DOHH2 (cell line): ENCODE data around the gene CGN.

Experiments
- H3F3A ChIP-seq: fragments of 200-600 bp; sonication (generic), shearing (Covaris generic); 2 replicates; pipeline ENCODE4 v1.6.0; 2016; ENCODE audit warnings: antibody characterized with exemption, mild to moderate bottlenecking; ENCODE audit not compliant: control insufficient read depth, insufficient read depth
- H3K27ac ChIP-seq: fragments of 200-600 bp; sonication (generic); 2 replicates; pipeline ENCODE4 v1.5.1; 2014; ENCODE audit warnings: low read depth, mild to moderate bottlenecking, low read length, moderate library complexity
- H3K27me3 ChIP-seq: fragments of 200-600 bp; sonication (generic); 2 replicates; pipeline ENCODE4 v1.6.1; 2014; ENCODE audit warnings: mild to moderate bottlenecking, low read length, mixed read lengths; ENCODE audit not compliant: control insufficient read depth
- H3K36me3 ChIP-seq: fragments of 200-600 bp; sonication (generic); 2 replicates; pipeline ENCODE4 v1.6.1; 2014; ENCODE audit warnings: mild to moderate bottlenecking, low read length, moderate library complexity, mixed read lengths; ENCODE audit not compliant: control insufficient read depth
- H3K4me1 ChIP-seq: fragments of 200-600 bp; sonication (generic); 2 replicates; pipeline ENCODE4 v1.6.1; 2014; ENCODE audit warnings: mild to moderate bottlenecking, low read length, mixed read lengths; ENCODE audit not compliant: control insufficient read depth
- H3K4me2 ChIP-seq: fragments of 200-600 bp; sonication (generic); 2 replicates; pipeline ENCODE4 v1.6.0; 2014; ENCODE audit warnings: mild to moderate bottlenecking, low read length, moderate library complexity
- H3K4me3 ChIP-seq: fragments of 200-600 bp; sonication (generic); 2 replicates; pipeline ENCODE4 v1.5.1; 2014; ENCODE audit warnings: mild to moderate bottlenecking, low read length, mixed read lengths
- H3K79me2 ChIP-seq: fragments of 200-600 bp; sonication (generic); 2 replicates; pipeline ENCODE4 v1.6.1; 2014; ENCODE audit warnings: mild to moderate bottlenecking, low read length, mixed read lengths; ENCODE audit not compliant: control insufficient read depth
- H3K9me2 ChIP-seq: fragments of 200-600 bp; sonication (generic); replicated peaks from 2 replicates; pipeline ENCODE4 v1.6.1; 2014; ENCODE audit warnings: mild to moderate bottlenecking, low read length, mixed read lengths; ENCODE audit not compliant: control insufficient read depth
- H3K9me3 ChIP-seq: fragments of 200-600 bp; sonication (generic); 2 replicates; pipeline ENCODE4 v1.6.1; 2014; ENCODE audit warnings: antibody characterized with exemption, low read length, mixed read lengths; ENCODE audit not compliant: control insufficient read depth, insufficient read depth
- H4K20me1 ChIP-seq: fragments of 200-600 bp; sonication (generic); 2 replicates; pipeline ENCODE4 v1.6.0; 2014; ENCODE audit warnings: low read depth, mild to moderate bottlenecking, antibody characterized with exemption, low read length, moderate library complexity; ENCODE audit not compliant: control insufficient read depth, insufficient read depth
- EZH2phosphoT487 ChIP-seq: fragments of 200-600 bp; sonication (generic); IDR thresholded peaks from 2 replicates; pipeline ENCODE4 v1.6.1; 2017; ENCODE audit warnings: borderline replicate concordance, mild to moderate bottlenecking, antibody characterized with exemption, low read length, moderate library complexity, mixed read lengths
- TF ChIP-seq, protein P1 (sequence below): fragments of 200-600 bp; sonication (generic); IDR thresholded peaks from one replicate; pipeline ENCODE4 v1.5.1; 2014; ENCODE audit warnings: antibody characterized with exemption, mild to moderate bottlenecking, low read depth, low read length; ENCODE audit not compliant: poor library complexity, severe bottlenecking

Gene CGN

GRCh38 chr1:151539321-151540020, 28.3 kb downstream of the CGN start:
- peak overlapping the region; percentile 76 for H3K4me3 ChIP-seq
- peaks cover 18% of the 10 kb centered on the region for H3K27me3 ChIP-seq
- H3K36me3 ChIP-seq = no peaks in the 10 kb centered on the region
- no peaks in the 10 kb centered on the region for H3K79me2 ChIP-seq
- H3K9me3 ChIP-seq = no peaks in the 10 kb centered on the region
- peak overlapping the region; percentile 87 for H3K4me2 ChIP-seq
- H4K20me1 ChIP-seq = no peaks in the 10 kb centered on the region
- H3K4me1 ChIP-seq = peaks cover 21% of the 10 kb centered on the region
- no peaks in the 10 kb centered on the region for H3K9me2 ChIP-seq
- no peak for TF ChIP-seq EZH2phosphoT487
- TF ChIP-seq, protein P1, sequence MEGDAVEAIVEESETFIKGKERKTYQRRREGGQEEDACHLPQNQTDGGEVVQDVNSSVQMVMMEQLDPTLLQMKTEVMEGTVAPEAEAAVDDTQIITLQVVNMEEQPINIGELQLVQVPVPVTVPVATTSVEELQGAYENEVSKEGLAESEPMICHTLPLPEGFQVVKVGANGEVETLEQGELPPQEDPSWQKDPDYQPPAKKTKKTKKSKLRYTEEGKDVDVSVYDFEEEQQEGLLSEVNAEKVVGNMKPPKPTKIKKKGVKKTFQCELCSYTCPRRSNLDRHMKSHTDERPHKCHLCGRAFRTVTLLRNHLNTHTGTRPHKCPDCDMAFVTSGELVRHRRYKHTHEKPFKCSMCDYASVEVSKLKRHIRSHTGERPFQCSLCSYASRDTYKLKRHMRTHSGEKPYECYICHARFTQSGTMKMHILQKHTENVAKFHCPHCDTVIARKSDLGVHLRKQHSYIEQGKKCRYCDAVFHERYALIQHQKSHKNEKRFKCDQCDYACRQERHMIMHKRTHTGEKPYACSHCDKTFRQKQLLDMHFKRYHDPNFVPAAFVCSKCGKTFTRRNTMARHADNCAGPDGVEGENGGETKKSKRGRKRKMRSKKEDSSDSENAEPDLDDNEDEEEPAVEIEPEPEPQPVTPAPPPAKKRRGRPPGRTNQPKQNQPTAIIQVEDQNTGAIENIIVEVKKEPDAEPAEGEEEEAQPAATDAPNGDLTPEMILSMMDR = no peak
- no peaks in the 10 kb centered on the region for H3F3A ChIP-seq
- peak overlapping the region; percentile 47 for H3K27ac ChIP-seq

DNA sequence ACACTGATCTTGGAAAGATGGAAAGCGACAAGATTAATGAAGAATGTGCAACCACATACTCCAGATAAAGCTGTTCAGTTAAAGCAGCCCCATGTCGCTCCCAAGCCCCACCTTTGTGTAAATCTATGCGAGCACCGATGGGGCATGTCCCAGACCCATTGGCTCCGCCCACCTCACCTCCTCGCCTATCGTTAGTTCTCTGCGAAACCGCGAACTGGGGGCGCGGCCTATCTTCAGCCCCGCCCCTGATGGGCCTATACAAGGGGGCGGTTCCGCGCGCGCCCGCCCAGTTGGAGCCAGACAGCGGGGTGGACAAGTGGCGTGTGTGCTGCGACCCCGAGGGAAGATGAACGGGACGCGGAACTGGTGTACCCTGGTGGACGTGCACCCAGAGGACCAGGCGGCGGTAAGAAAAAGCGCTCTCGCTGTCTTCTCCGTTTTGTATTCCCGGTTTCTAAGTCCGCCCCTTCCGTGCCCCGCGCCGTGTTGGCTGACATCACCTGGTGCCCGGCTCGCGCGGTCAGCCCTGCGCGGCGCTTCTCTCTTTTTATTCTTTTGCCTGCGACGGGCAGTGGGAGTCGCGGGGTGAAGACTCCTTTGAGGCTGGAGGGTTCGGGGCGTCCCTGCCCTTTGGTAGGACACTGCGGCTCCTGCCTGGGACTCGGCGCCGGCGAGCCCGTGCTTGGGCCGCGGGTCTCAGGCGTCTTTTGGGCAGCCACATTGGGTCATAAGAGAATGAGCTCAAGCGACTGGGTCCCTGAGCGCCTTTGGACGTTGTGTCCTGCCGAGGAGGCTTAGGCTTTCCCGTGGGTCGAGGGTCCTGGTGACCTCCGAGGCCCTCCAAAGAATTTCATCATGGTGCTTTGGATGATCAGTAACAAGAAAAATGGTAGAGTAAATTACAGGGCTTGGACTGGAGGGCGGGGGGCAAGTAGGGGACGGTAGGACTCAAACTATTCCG, 29.1 kb downstream of the CGN start, which contains the start of gene TUFT1:
TUFT1 (plus strand) TSS at position 289 of the 961 bp plus-strand sequence; CDS start at position 347, 58 bp downstream.
- Histone ChIP-seq H3K79me2 (no peaks in the 10 kb centered on the region), H3K9me2 (no peaks in the 10 kb centered on the region), H3K4me3 (peak within 1 kb of the TSS; percentile 76), H3K4me1 (peaks cover 21% of the 10 kb centered on the region), H3K9me3 (no peaks in the 10 kb centered on the region), H3F3A (no peaks in the 10 kb centered on the region), H3K36me3 (no peaks in the 10 kb centered on the region), H4K20me1 (no peaks in the 10 kb centered on the region), H3K27ac (peak within 1 kb of the TSS; percentile 47), H3K27me3 (peaks cover 18% of the 10 kb centered on the region), H3K4me2 (peak within 1 kb of the TSS; percentile 87)
- TF ChIP-seq EZH2phosphoT487 = 0 out of 2 replicates have a peak, but pooled peaks have one; percentile 50
- TF ChIP-seq, protein P1 = no peak

GRCh38 chr1:151540982-151541377, 29.8 kb downstream of the CGN start:
- Histone ChIP-seq H3K27ac (no peak overlapping the region), H3K79me2 (no peaks in the 10 kb centered on the region), H3K27me3 (peaks cover 18% of the 10 kb centered on the region), H3K4me2 (peak overlapping the region; percentile 87), H3K9me3 (no peaks in the 10 kb centered on the region), H3K36me3 (no peaks in the 10 kb centered on the region), H3K4me3 (peak overlapping the region; percentile 76), H4K20me1 (no peaks in the 10 kb centered on the region), H3K9me2 (no peaks in the 10 kb centered on the region), H3F3A (no peaks in the 10 kb centered on the region), H3K4me1 (peaks cover 21% of the 10 kb centered on the region)
- TF ChIP-seq EZH2phosphoT487 = no peak
- TF ChIP-seq, protein P1 = no peak
